Mesendoderm (in vitro differentiated cells): Measurements from ENCODE around the gene CCDC194.

Experiments used
- DNase-seq: peaks from one replicate; pipeline ENCODE4 v3.0.0; 2013
- H2AK5ac ChIP-seq: 2 replicates; pipeline ENCODE4 v1.6.1; 2013; ENCODE audit warnings: low read length, inconsistent platforms
- H2BK120ac ChIP-seq: 2 replicates; pipeline ENCODE4 v1.6.1; 2013; ENCODE audit warnings: low read depth, mild to moderate bottlenecking, low read length, moderate library complexity, mixed read lengths
- H2BK15ac ChIP-seq: replicated peaks from 2 replicates; pipeline ENCODE4 v1.6.1; 2013; ENCODE audit warnings: low read depth, mild to moderate bottlenecking, moderate library complexity
- H2BK5ac ChIP-seq: 2 replicates; pipeline ENCODE4 v1.6.1; 2013; ENCODE audit warnings: low read length, inconsistent platforms
- H3K18ac ChIP-seq: 2 replicates; pipeline ENCODE4 v1.6.1; 2013; ENCODE audit warnings: mild to moderate bottlenecking, low read length, mixed read lengths
- H3K23ac ChIP-seq: one replicate; pipeline ENCODE4 v1.6.1; 2013; ENCODE audit warnings: low read length
- H3K27ac ChIP-seq: 2 replicates; pipeline ENCODE4 v1.5.1; 2013; ENCODE audit warnings: low read depth, mild to moderate bottlenecking, inconsistent platforms, low read length, moderate library complexity
- H3K27me3 ChIP-seq: 2 replicates; pipeline ENCODE4 v1.6.1; 2013; ENCODE audit warnings: low read length, control low read depth, mild to moderate bottlenecking, inconsistent platforms; ENCODE audit not compliant: insufficient read depth, poor library complexity
- H3K36me3 ChIP-seq: 2 replicates; pipeline ENCODE4 v1.6.1; 2013; ENCODE audit warnings: low read length, inconsistent platforms; ENCODE audit not compliant: control insufficient read depth, insufficient read depth
- H3K4ac ChIP-seq: one replicate; pipeline ENCODE4 v1.6.1; 2013; ENCODE audit warnings: low read depth, mild to moderate bottlenecking, low read length, moderate library complexity
- H3K4me1 ChIP-seq: 2 replicates; pipeline ENCODE4 v1.6.1; 2013; ENCODE audit warnings: low read depth, low read length, inconsistent platforms; ENCODE audit not compliant: control insufficient read depth
- H3K4me2 ChIP-seq: 2 replicates; pipeline ENCODE4 v1.6.1; 2013; ENCODE audit warnings: low read length
- H3K4me3 ChIP-seq: 2 replicates; pipeline ENCODE4 v1.5.1; 2013; ENCODE audit warnings: mild to moderate bottlenecking, low read length
- H3K56ac ChIP-seq: one replicate; pipeline ENCODE4 v1.6.1; 2013; ENCODE audit warnings: low read length
- H3K79me1 ChIP-seq: 2 replicates; pipeline ENCODE4 v1.6.1; 2013; ENCODE audit warnings: low read length, inconsistent platforms
- H3K79me2 ChIP-seq: 2 replicates; pipeline ENCODE4 v1.6.1; 2013; ENCODE audit warnings: mild to moderate bottlenecking, low read length; ENCODE audit not compliant: control insufficient read depth, insufficient read depth
- H3K9ac ChIP-seq: 2 replicates; pipeline ENCODE4 v1.6.1; 2013; ENCODE audit warnings: low read length, inconsistent platforms
- H4K5ac ChIP-seq: one replicate; pipeline ENCODE4 v1.6.1; 2013; ENCODE audit warnings: low read length
- H4K8ac ChIP-seq: one replicate; pipeline ENCODE4 v1.6.1; 2013; ENCODE audit warnings: low read depth, mild to moderate bottlenecking, control low read depth, low read length, moderate library complexity
- WGBS: extraction: QIAGEN DNeasy Blood & Tissue Kit; methylation state at CpG from one replicate; pipeline ENCODE4 v1.1.7; 2013; ENCODE audit warnings: low lambda C conversion rate, missing lambda C conversion rate; ENCODE audit not compliant: insufficient coverage; ENCODE audit errors: extremely low coverage; 5-methylcytosine and 5-hydroxymethylcytosine counted together

The CCDC194 gene

DNA sequence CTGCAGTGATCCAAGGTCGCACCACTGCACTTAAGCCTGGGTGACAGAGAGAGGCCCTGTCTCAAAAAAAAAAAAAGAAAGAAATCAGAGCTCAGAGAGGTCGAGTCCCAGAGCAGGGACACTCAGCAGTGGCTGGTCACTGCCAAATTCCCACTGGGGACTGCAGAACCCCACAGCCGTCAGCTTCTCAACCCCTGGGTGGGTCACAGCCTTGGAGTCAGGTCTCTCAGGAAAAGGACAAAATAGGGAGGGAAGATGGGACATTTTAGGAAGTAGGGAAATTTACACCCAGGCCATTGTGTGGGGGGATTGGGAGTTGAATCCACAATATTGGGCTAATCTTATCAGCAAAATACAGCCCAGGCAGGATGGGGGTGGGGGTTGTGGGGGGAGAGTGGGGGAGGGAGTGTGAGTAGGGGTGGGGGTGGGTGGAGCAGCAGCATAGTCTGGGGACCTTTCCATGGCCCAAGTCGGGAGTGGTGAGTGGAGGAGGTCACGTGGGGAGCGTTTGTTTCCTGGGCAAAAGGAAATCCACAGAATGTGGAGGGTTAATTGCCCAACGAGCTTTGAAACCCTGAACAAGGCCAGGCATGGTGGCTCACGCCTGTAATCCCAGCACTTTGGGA is 5.0 kb upstream of the CCDC194 start:
- H3K36me3 ChIP-seq, result no peaks in the 10 kb centered on the region
- no peak overlapping the region for H4K8ac ChIP-seq
- DNase-seq, result peak; percentile 79
- no peaks in the 10 kb centered on the region for H3K4me1 ChIP-seq
- H3K56ac ChIP-seq, result peak overlapping the region; percentile 71
- no peak overlapping the region for H3K4me3 ChIP-seq
- no peak overlapping the region for H3K4me2 ChIP-seq
- H3K27me3 ChIP-seq, result no peaks in the 10 kb centered on the region
- H3K79me1 ChIP-seq, result no peaks in the 10 kb centered on the region
- H2AK5ac ChIP-seq, result no peak overlapping the region
- H3K23ac ChIP-seq, result no peak overlapping the region
- WGBS, result no CpG with 5 or more reads among the region's 8 CpGs
- H2BK15ac ChIP-seq, result no peak overlapping the region
- peak overlapping the region; percentile 81 for H3K27ac ChIP-seq
- no peak overlapping the region for H4K5ac ChIP-seq
- H3K4ac ChIP-seq, result no peak overlapping the region
- H2BK120ac ChIP-seq, result no peak overlapping the region
- H2BK5ac ChIP-seq, result peak overlapping the region; percentile 85
- H3K18ac ChIP-seq, result peak overlapping the region; percentile 93
- peak overlapping the region; percentile 30 for H3K9ac ChIP-seq
- H3K79me2 ChIP-seq, result no peaks in the 10 kb centered on the region

GRCh38 chr19:17394891-17395415 is 957 bp upstream of the CCDC194 start:
- Histone ChIP-seq H3K36me3 (no peaks in the 10 kb centered on the region), H3K79me2 (no peaks in the 10 kb centered on the region), H3K23ac (no peak overlapping the region), H4K8ac (no peak overlapping the region), H2AK5ac (no peak overlapping the region), H3K4me3 (no peak overlapping the region), H2BK15ac (no peak overlapping the region), H3K79me1 (no peaks in the 10 kb centered on the region), H2BK5ac (peak overlapping the region; percentile 82), H4K5ac (no peak overlapping the region), H3K4me1 (no peaks in the 10 kb centered on the region), H3K56ac (peak overlapping the region; percentile 81), H3K27me3 (no peaks in the 10 kb centered on the region), H3K18ac (peak overlapping the region; percentile 22), H3K4ac (no peak overlapping the region), H3K4me2 (no peak overlapping the region), H2BK120ac (no peak overlapping the region), H3K9ac (peak overlapping the region; percentile 48), H3K27ac (peak overlapping the region; percentile 63)
- peak; percentile 94 for DNase-seq
- WGBS, result no CpG with 5 or more reads among the region's 19 CpGs

DNA sequence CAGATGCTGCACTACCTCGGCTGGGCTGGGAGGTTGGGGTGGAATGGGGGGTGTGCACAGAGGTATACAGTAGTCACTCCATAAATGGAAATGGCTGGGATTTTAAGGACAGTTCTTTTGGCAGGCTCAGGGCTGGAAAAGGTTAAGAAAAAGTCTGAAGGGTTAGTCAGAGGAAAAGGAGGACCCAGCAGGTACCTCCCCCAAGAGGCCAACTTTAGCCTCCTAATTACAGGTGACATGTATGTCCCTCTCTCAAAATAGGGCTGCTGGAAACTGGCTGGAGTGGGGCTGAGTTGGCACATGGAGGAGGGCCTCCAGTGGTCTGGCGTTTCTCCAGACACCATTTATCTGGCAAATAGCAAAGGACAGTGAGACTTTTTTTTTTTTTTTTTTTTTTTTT is 994 bp downstream of the CCDC194 start:
- no peaks in the 10 kb centered on the region for H3K79me2 ChIP-seq

DNA sequence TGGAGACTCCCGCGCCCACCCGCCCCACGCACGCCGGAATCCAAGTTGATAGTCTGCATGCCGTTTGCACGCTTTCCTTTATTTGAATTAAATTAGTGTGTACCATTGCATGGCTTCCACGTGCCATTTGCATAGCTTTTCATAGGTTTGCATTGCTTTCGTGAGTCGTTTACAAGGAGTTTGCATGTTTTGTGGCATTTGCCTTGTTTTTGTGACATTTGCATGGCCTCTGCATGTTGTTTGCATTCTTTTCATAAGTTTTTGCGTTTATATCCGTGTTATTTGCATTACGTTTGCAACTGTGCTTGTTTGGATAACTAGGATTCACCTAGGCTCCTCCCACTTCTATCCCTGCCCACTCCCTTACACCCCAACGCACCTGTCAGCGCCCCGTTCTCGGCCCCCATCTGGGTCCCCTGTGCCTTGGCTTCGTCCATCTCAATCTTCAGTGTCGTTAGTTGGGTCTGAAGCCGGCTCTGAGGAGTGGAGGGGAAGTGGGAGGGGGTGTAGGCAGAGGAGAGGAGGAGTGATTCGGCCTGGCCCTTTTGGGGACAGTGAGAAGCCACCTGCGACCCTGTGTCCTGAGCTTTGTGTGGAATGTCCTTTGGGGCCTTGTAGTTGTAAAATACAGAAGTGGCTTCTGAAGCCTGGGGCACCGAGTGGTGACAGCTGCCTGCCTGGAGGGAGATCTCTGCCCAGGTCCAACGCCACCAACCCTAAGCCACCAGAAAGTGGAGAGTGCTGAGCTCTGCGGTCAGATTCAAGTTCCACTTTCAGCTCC is 2.4 kb downstream of the CCDC194 start:
- H2AK5ac ChIP-seq, result no peak overlapping the region
- no peaks in the 10 kb centered on the region for H3K79me2 ChIP-seq
- H4K8ac ChIP-seq, result no peak overlapping the region
- no peak overlapping the region for H4K5ac ChIP-seq
- no CpG with 5 or more reads among the region's 26 CpGs for WGBS
- no peaks in the 10 kb centered on the region for H3K79me1 ChIP-seq
- no peak overlapping the region for H3K4ac ChIP-seq
- H3K23ac ChIP-seq, result no peak overlapping the region
- no peak overlapping the region for H2BK5ac ChIP-seq
- H3K36me3 ChIP-seq, result no peaks in the 10 kb centered on the region
- H3K4me3 ChIP-seq, result peak overlapping the region; percentile 30
- H3K4me2 ChIP-seq, result peak overlapping the region; percentile 90
- H3K9ac ChIP-seq, result peak overlapping the region; percentile 72
- H2BK120ac ChIP-seq, result no peak overlapping the region
- H2BK15ac ChIP-seq, result no peak overlapping the region
- no peaks in the 10 kb centered on the region for H3K4me1 ChIP-seq
- no peak overlapping the region for H3K27ac ChIP-seq
- H3K18ac ChIP-seq, result no peak overlapping the region
- no peak for DNase-seq
- peak overlapping the region; percentile 66 for H3K56ac ChIP-seq
- no peaks in the 10 kb centered on the region for H3K27me3 ChIP-seq

More for the DNA sequence above, 994 bp downstream of the CCDC194 start:
- Histone ChIP-seq H2BK5ac (no peak overlapping the region), H2BK120ac (no peak overlapping the region), H3K4me2 (no peak overlapping the region), H3K27ac (no peak overlapping the region), H3K4me3 (no peak overlapping the region), H2BK15ac (no peak overlapping the region), H4K5ac (no peak overlapping the region), H3K4me1 (no peaks in the 10 kb centered on the region), H2AK5ac (no peak overlapping the region), H3K79me1 (no peaks in the 10 kb centered on the region), H3K56ac (no peak overlapping the region), H3K23ac (no peak overlapping the region), H3K9ac (no peak overlapping the region), H4K8ac (no peak overlapping the region), H3K4ac (no peak overlapping the region), H3K18ac (no peak overlapping the region), H3K36me3 (no peaks in the 10 kb centered on the region), H3K27me3 (no peaks in the 10 kb centered on the region)
- peak; percentile 29 for DNase-seq
- no CpG with 5 or more reads among the region's 2 CpGs for WGBS

DNA sequence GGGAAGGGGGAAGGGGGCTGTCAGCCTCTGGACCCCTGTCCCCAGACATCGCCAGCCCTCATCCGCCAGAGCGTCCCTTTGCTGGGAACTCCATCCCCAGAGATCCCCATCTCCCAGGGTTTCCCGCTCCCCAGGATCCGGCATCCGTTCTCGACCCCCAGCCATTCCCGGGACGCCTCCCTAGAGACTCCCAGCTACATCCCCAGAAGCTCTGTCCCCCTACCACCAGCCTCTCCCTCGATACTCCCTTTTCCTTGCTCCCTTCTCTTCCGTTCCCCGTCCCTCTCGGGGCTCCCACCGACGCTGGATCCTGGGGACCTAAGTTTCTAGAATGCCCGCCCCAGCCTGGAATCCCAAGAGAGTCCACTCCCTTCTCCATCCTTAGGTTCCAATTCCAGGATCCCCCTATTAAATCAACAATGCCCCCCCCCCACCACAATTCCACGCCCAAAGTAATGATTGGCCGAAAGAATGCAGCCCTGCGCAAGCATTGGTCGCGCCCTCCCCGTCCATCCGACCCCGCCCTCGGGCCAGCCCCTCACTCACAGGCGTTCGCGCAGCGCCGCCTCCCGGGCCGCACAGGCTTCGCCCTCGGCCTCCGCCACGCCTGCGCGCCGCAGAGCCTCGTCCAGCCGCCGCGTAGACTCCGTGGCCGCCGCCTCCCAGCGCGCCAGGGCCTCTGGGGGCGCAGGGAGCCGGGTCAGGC is 3.2 kb downstream of the CCDC194 start:
- no peak overlapping the region for H2AK5ac ChIP-seq
- peak overlapping the region; percentile 72 for H3K9ac ChIP-seq
- H3K79me2 ChIP-seq, result no peaks in the 10 kb centered on the region
- no peaks in the 10 kb centered on the region for H3K4me1 ChIP-seq
- no peak overlapping the region for H2BK120ac ChIP-seq
- H3K27ac ChIP-seq, result no peak overlapping the region
- WGBS, result no CpG with 5 or more reads among the region's 50 CpGs
- no peak overlapping the region for H2BK5ac ChIP-seq
- no peak overlapping the region for H3K4ac ChIP-seq
- peak overlapping the region; percentile 90 for H3K4me2 ChIP-seq
- H3K36me3 ChIP-seq, result no peaks in the 10 kb centered on the region
- no peak overlapping the region for H3K18ac ChIP-seq
- H3K79me1 ChIP-seq, result no peaks in the 10 kb centered on the region
- H3K56ac ChIP-seq, result peak overlapping the region; percentile 81
- H3K23ac ChIP-seq, result no peak overlapping the region
- H3K27me3 ChIP-seq, result no peaks in the 10 kb centered on the region
- peak overlapping the region; percentile 32 for H3K4me3 ChIP-seq
- no peak overlapping the region for H2BK15ac ChIP-seq
- peak; percentile 95 for DNase-seq
- H4K5ac ChIP-seq, result no peak overlapping the region
- no peak overlapping the region for H4K8ac ChIP-seq
